NCI-H1105 treated with DMSO at 0.1 percent for 48 hours (cell line): Measurements from ENCODE around the gene KLHL29.

Experiments used
- DNase-seq: peaks from one replicate; lab custom pipeline; 2025; lab: John Stamatoyannopoulos, UW

KLHL29 gene

DNA sequence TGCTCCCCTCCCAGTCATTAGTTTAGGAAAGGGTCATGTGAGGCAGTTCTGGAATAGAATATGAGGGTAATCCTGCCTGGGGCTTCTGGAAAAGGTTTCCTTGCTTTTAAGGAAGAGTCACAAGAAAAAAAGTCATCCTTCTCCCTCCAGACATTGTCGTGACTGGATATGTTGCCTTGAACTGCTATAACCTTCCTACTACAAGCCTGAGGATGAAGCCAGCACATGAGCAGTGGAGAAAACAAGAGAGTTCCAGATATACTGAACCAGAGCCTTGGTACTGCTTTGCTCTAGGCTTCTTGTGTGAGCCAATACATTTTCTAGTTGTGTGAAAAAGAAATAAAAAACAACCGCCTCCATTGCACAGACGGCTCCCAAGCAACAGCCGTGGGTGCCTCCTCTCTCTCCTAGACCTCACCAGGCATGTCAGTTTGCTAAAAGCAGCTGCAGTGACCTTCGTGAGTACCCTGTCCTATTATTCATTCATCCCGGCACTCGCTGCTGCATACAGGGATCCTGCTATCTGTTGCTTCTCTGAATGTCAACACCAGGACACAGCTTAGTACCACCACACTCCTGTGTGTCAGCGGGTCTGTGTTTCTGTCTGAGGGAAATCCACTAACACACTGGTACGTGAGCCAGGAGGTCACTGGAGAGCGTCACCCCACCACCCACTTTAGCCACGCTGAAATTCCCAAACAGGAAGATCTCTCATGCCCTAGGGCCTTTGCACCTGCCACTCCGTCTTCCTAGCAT lies 186.7 kb downstream of the KLHL29 start:
- no peak for DNase-seq

DNA sequence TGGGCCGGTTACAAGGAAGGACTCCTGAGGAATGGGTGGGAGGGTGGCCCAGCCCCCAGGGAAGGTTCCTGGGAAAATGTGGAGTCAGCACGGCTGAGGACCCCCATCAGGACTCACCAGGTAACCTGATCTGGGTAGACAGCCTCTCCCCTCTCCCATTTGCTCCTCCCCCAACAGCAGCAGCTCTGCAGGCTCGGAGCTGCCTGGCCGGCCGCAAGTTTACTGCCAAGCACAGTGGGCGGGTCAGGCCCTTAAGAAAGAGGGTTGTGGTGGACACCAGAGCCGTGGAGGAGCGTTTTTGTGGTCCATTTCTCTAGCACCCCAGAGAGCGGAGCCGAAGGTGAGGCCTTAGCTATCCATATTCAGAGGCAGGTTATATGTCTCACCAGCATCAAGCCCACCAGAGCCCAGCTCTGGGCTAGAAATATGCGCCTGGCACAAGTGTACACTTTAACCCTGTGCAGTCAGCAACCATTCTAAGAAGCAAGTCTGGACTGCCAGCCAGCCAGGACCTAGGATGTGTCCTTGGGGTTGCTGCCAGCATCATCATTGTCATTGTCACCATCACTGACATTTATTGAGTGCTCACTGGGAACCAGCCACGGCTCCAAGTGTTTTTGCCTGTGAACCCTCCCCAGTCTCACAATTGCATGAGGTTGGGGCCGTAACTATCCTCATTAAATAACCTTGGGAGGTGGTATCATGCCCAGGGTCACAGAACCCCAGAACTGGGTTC lies 190.1 kb downstream of the KLHL29 start:
- no peak for DNase-seq

DNA sequence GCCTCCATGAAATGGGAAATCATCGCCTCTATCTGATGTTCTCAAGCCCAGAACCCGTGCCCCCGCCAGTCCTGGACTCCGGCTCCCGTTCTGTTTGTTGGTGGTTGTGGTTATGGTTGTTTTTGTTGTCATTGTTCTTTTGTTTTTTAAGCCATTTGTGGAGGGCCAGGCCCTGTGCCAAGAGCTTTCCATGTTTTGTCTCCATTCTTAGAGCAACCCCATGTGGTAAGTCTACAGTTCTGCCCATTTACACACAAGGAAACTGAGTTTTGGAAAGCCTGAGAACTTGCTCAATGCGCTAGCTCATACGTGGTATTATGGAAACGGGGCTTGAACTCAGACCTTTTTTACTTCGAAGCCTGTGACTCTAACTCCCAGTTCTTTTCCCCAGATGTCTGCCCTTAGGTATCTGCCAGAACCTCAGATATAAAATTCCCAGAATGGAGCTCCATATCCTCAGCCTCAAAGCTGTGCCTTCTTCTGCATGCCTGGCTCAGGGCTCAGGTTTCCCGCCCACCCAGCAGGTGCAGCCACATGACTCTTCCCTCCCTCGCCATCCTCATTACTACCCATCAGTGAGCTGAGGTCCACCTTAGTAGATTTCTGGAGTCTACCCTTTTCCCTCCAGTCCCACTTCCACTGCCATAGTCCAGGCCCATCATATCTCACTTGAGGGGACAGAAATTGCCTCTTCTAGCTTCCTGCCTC lies 194.1 kb downstream of the KLHL29 start:
- peak; percentile 34 for DNase-seq

DNA sequence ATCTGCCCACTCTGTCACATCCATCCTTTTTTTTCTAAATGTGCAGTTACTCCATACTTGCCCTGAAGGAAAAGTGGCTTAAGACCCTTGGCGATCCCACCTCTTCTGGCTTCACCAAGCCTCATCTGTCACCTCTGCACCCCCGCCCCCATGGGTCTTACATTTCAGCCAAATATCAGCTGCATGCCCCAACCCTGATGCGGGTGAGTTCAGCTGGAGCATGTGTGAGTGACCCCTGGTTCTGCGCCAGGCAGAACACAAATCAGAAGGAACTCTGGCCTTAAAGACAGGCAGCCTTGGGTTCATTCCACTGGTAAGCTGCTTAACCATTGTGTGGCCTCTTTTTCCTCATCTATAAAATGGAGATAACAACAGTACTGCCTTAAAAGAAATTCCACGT lies 194.7 kb downstream of the KLHL29 start:
- no peak for DNase-seq

DNA sequence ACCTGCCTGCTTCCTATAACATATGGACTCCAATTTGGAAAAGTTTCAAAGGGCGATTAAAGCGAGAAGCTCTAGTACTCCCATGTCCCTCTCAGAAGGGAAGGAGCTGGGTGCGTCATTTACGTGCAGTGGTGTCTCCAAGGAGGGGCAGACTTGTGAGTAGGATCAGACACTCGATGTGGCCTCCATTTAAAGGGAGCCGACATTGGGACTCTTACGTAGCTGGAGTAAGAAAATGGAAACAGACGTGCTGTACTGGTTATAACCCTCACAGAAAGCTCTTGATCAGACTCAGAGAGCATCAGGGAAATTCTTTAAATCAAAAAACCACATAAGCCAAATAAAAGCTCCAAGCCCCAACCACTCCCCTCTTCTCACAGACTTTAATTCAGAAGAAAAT lies 198.5 kb downstream of the KLHL29 start:
- DNase-seq = peak; percentile 41

DNA sequence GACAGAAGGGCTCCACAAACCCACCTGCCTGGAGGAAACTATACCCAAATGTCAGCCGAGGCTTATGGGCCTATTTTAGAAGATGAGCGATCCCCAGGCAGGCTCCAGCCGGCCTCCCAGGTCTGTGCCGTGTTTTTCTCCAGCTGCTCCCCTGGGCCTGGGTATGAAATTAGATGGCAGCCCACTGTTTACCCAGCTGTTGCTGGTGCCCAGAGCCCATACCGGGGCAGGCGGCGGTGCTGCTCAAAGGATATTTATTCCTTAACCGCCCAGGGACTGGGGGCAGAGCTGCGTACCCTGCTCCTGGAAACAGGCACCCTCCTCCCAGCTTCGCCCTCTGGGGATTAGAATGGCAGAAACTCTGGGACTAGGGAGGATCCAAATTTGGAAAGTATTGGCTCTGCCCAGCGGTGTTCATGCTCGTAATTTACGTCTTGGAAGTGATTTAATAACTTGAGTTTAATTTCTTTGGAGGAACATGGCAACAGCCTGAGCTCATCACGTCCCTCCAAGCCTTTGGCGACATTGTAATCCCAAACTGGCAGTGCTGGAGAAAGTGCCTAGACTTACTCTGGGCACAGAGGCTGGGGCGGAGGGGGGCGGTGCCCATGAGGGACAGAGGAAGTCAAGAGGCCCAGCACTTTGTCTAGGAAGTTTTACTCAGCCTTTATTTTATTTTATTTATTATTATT lies 199.2 kb downstream of the KLHL29 start:
- DNase-seq = peak; percentile 84

DNA sequence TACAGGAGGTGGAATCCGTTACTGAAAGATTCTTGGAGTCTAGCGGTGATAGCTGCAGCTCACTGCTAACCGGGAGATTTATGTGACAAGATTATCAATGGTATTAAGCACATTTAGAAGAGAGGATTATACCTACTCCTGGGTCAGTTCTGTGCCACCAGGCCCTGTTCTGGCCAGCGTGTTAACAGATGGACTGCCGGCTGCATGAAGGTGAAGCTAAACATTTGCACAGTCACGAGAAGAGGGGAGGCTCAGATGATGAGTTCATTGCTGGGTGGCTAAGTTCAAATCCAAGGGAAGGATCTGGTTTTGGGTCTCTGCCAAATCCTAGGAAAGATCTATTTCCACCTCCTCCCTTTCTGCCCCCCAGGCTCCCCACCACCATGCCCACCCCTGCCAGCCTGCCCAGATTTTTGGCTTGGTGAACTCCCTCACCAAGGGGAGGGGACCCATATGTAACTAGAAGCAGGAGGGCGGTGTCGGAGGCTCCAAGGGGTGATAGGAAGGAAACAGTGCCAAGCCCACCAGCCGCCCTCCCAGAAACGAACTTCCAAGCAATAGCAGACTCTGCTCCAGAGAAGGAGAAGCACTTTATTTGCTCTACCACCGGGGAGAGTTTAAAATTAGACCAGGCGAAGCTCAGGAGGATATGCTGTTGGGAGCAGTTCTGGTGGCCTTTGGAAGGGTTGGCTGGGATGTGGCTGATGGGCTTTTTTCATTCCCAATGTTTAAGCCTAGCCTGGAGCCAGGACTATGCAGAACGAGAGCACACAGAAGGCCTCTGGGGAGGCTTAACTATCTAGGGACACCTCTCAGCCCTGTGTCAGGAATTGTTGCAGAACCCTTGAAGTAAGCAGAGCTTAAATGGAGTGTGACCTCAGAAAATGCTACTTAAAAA lies 200.5 kb downstream of the KLHL29 start:
- peak; percentile 24 for DNase-seq

DNA sequence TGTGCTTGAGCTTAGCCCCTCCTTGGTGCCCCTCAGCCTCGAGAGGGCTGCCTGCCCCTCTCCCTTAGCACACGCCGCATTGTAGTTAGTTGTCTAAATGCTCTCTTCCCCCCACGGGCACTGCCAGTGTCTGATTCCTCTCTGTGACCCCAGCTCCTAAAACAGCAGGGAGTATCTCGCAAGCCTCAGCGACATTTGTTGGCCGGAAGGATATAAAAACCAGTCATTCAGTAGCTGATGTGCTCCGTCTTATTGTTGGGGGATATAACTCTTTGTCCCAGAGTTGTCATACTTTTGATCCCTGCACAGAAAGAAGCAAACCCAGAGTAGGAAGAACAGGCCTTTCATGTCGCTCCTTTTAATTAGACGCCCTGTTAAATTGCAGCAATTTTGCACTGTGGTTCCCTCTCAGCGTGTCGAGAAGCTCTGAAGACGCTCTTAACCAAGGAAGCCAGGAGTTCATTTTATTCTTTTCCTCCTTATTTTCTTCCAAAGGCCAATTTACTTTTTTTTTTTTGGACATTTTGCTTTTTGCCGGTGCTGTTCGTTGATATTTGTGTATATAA lies 201.8 kb downstream of the KLHL29 start:
- DNase-seq = no peak

DNA sequence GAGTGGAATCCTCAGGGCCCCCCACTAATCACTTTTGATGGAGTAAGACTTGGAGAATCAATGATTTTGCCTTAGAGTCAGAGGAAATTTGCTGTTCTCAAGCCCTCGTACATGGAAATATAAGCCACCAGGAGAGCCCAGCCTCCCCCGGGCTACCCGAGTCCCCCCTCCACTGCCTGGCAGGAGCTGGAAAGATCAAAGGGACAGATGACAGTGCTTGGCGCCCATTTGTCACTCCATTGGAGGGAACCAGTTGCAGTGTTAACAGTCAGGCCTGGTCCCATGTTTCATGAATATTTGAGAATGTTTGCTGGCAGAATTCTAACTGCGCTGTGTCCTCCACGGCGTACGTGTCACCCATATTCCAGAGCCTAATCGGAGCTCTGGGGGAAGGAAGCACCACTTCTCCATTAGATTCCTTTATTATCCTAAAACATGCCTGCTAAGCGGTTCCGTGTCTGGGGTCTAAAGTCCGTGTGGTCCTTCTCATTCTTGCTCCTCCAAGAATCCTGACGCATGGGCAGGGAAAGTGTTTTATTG lies 202.4 kb downstream of the KLHL29 start:
- no peak for DNase-seq

DNA sequence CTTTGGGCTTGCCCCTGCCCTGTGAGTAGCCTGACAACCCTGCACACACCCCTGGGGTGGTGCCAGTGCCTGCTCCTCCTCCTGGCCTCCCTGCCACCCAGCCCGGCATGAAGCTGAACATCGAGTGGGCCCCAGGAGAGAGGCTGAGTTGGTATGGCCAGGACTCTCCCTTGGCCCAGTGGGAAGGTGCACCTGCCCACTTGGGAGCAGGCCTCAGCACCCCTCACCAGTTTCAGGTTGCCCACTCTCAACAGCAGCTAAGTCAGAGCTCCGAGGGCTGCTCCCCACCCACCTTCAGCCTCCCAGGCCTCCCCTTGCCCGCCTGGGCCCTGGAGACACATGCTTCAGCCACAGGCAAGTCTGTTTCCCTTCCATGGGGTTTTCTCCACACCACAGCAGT lies 203.1 kb downstream of the KLHL29 start:
- DNase-seq = no peak

DNA sequence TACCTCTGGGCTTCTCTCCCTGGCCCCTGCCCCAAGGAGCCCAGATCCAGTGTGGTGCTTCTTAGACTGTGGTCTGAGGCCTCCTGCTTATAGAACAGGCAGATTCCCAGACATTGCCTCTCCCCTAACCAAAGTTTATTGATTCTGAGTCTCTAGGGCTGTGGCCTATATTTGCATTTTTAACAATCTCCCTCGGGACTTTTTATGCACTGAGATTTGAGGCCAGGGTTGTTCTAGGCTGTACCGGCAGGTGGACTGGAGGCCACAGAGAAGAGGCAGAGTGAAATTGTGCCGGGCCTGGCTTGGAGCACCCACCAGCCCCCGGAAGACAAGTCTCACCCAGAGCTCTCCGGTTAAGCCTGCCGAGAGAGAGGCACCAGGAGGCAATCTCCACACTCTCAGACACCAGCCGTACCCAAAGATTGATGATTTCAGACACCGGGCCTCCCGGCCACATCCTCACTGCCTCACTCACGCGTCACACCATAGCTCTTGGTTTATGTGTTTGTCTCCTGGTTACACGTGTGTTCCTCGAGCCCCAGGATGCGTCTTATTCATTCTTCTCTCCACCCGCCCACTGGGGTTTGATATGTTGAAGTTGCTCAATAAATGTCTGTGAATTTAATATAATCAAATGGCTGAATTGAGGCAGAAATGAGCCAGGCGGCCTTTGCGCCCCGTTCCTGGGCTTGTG lies 203.7 kb downstream of the KLHL29 start:
- DNase-seq = no peak

DNA sequence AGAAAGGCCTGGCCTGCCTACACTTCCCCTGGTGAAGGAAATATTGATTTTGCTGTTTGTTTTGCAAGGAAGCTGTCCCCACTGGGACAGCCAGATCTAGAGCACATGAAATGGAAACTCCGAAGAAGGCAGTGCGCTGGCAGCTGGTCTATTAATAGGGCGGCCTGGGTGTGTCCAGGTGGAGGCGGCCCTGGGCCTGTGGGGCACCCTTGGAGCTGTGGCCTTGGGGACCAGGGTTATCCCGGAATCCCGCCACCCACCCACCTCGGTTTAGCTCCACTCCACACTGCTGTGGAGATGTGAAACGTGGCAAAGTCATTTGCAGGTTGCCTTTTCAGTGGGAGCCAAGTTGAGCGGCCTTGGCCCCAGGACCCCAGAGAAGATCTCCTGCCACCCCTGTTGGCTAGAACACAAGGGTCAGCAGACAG lies 204.3 kb downstream of the KLHL29 start:
- DNase-seq = no peak

DNA sequence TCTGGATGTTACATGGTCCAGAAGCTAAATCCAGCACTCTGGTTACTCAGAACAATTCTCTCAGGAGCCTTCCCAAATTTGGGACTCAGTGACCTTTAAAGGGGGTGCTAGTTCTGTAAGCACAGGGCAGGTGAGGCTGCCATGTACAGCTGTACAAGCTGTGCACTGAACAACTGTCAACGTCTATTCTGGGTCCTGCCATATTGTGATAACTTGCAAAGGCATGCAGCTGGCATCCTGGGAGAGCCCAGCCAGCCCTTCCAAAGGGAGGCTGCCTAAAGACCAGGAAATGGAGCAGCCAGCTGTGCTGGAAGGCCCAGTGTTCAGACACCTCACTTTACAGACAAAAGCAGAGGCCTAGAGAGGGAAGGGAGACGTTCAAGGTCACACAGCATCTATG lies 204.8 kb downstream of the KLHL29 start:
- DNase-seq = no peak

DNA sequence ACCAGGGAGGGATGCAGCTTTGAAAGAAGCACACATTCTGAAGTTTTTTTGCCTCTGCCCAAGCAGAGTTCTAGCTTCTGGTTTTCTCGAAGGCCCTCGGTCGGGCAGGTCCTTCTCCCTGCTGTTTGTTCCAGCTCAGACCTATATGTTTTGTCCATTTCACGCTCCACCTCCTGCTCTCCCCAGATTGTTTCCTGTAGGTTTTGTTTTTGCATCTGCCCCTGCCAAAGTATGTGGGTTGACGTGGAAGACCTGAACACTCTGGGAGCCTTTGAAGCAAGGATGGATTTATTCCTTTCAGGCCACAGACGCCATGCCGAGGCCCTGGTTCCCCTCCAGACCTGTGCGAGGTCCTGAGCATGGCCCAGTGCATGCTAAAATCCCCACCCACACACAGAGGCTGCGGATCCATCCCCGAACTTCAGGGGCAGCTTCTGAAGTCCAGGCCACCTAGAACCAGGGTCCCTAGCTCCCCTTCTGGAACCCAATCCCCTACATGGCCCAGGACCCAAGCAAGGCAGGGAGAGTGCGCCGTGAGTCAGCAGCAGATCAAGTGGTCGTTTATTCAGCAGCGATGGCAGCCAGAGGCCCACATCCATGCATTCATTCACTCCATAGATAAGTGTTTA lies 205.4 kb downstream of the KLHL29 start:
- DNase-seq = no peak

DNA sequence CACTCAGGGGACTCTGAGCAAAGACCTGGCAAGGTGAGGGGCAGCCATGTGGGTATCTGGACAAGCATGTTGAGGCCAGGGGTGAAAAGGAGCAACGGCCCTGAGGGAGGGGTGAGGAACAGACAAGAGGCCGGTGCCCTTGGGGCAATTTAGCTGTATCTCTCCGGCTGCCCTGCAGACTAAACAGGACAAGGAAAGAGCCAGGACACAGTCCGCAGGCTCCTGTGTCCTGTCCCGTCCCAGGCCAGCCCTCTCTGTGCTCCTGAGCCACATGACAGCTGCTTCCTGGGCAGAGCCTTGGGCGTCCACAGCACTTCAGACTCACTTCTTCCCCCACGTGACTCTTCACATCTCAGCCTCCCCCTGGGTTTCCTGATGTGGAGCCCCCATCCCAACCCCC lies 206.1 kb downstream of the KLHL29 start:
- no peak for DNase-seq

DNA sequence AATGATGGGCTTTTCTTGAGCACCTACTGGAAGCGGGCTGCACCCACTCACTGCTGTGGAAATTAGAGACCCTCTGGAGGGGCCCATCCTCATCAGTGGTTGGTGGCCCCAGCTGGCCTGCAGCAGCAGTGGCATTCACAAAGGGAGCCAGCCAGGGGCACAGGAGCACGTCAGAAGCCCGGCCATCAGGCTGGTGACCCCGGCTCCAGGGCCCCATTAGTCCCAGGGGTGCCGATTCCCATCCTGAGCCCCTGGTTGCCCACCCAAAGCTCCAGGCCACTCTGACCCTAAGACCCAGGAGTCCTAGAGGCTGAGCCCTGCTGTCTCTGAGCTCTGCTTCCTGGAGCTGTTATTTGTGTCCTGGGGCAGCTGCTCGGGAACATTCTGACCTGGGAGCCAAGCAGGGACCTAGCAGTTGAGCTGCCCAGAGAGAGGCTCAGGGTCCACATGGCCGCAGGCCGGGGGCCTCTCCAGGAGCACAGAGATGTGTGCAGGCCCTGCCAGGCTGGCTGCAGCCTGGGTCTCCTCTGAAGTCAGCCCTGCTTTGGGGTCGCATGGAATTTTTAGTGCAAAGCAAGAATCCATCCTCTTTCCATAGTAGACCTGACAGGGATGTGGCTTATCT lies 207.2 kb downstream of the KLHL29 start:
- no peak for DNase-seq

DNA sequence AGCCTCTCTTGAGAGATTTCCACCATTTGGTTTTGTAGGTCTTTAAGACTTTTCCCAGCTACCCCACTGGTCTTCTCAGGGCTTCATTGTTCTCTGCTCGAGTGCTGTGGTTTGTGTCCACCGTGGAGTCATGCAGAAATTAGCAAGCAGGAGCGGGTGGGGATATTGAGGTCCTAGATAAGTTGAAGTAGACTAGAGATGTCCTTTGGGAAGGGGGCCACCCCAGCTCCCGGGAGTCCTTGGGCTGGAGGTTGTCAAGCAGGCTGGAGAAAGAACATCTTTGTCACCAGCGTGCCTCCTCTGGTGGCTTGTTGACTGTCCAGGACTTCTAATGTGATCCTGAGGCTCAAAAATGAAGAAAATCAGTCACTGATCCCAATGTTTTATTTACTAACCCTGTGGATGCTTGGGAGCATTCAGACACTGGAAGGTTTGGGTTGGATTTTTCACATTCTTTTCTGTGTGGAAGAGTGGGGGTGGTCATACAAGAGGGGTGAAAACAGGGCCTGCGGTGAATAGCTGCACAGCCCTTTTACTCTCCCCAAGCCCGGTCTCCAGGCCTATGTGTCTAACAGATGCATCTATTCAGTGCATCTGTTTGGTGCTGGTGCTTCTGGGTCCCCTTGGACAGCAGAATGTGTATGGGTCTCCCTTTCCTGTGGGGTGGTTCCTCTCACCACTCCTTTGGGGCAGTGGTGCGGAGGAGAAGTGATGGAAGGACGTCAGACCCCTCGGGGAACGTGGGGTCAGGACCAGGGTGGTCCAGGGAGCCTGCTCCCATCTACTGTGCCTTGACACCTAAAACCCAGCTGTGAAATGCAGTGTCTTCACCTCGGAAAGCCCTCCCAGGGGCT lies 208.1 kb downstream of the KLHL29 start:
- no peak for DNase-seq
